GM20431 (cell line): ENCODE data around the gene SYNJ1.
"Not testable (repeated sequence)": the region's sequence is repeated elsewhere in the genome, so short reads cannot be mapped to it uniquely, and the experiment has no call there.

Source experiments
- in situ Hi-C: fragments of 300-500 bp; cut with MseI, MboI; formaldehyde crosslinking; loops from one replicate; pipeline ENCODE4 v1.15.0; 2020; ENCODE audit warnings: low sequenced_read_pairs; ENCODE audit not compliant: unreplicated experiment

Gene SYNJ1

DNA sequence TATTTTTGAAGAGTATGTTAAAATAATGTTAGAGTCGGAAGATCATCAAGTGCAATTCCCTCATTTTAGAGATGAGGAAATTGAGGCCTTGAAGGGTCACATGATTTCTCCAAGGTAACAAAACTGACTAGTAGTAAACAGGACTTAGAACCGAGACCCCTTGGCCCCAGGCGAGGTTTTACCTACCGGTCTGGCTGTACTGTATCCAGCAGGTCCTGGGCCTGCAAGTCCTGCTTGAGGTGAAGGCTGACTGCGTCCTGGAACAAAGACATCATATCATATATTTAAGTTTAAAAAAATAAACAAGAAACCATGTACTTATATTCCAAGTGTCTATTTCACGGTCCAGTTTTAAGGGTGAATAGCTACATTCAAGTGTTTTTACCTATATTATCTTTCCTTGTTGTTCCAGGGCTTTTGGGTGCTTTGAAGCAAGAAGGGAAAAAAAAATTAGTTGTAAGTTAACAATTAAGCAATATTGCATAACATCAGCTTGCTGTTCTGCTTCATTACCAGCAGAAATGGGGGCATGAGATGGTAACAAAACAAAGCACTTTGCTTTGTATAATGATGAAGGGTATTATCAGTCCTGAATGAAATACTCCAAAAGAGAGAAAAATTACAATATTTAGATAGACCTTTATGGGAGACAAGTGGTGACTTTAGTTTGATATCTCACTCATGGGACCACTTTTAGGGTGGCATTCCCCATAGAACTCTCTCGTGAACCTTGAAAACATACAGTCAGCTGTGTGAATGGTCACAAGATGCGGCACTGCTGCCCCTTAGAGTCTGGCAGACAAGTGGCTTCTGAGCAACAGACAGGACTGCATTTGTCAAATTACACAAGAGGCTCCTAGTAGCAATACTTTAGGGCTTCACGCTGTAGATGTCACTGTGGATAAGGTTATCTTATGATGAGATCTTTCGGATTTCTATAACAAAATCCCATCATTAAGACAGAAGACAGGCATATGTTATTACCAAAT, 85.8 kb downstream of the SYNJ1 start:
- in situ Hi-C loops: no loop called here

DNA sequence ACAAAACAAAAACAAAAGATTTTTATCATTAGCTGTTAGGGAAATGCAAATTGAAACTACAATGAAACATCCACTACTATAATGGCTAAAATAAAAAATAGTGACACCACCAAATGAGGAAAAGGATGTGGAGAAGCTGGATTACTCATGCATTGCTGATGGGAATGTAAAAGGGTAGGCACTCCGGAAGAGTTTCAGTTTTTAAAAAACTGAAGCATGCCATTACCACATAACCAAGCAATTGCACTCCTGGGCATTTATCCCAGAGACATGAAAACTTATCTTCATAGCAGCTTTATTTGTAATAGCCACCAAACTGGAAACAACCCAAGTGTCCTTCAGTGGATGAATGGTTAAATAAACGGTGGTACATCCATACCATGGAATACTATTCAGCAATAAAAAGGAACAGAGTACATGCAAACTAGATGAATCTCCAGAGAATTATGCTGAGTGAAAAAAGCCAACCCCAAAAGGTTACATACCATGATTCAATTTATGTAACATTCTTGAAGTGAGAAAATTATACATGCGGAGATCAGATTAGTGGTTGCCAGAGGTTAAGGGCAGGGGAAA, 101.1 kb downstream of the SYNJ1 start:
- in situ Hi-C loops: no loop called here

DNA sequence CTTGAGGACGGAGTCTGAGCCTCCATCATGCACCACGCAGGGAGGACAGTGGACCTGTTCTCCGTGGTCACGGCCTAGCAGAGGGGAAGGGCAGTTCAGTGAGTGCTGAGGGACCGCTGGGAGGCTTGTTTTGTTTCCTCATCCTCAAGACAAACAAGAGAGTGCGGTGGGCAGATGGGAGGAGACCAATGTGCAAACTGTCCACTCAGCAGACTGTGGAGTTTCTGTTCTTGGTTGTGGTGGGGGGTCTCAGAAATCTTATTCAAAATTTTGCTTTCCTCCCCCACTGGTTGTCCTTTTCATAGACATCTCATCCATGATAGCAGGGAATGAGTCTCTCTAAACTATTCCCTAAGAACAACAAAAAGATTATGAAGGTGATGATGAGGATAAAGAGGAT, 109.6 kb downstream of the SYNJ1 start:
- in situ Hi-C loops: not testable (repeated sequence)

DNA sequence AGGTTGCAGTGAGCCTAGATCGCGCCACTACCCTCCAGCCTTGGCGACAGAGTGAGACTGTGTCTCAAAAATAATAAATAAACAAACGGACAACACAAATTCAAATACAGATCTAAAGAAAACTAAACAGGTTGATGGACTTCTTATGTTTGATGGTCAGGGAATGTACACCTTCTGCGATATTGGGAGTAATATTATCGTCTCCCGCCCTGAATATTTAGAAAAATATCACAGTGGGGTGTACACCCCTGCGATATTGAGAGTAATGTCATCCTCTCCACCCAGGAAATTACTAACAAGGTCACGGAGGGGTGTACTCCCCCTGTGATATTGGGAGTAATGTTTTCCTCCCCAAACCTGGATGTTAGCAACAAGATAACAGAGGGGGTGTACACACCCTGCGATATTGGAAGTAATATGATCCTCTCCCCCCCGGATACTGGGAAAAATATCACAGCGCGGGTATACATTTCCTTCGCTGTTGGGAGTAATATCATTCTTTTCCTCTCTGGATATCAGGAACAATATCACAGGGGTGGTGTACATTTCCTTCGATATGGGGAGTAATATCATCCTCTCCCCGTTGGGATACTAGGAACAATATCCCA, 114.3 kb downstream of the SYNJ1 start:
- in situ Hi-C loops: no loop called here

DNA sequence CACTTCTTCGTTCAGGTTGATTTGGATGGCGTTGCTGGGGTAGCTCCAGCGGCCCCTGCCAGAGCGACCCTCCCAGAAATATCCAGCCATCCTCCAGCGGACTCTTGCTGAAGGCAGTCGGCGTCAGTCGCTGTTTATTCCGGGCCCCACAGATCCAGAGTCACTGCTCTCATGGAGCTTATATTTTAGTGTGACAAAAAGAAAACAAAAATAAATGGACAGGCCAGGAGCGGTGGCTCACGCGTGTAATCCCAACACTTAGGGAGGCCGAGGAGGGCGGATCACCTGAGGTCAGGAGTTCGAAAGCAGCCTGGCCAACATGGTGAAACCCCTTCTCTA, 114.8 kb downstream of the SYNJ1 start:
- in situ Hi-C loops: no loop called here

DNA sequence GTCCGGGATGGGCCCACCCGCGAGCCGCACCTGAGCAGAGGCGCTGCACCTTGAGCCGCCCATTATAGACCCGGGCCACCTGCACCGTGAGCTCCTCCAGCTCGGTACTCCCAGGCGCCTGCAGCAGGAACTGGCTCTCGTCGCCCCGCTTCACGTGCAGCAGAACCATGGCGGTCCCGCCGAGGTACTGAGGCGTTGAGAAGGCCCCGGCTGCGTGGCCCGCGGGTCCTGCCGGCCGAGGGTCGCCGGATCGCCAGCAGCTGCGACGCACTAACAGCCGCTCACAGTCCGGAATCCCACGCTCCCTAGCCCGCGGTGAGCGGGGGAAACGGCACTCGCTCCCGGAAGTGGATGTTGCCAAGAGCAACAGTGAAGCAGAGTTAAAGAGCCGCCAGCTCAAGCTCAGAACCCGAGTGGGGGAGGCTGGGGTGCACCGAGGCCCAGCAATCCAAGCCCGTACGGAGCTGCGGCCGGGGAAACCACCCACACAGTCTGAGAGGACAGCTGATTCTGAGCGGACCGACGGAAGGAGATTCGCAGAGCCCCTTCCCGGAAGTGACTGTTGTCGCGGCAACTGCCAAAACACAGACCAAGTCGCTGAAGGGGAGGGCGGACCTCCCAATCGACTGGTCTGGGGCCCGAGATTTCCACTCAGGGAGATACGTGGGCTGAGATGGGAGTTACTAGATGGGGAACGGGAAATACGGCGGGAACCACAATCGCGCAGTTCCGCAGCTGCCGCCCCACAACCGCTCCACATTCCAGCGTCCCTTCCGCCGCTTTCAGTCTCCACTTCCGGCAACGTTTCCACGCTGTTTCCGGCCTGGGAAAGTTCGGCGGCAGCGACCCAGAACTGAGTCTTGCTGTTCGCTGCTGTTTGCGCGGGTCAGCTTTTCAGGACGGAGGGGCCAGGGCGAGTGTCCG, 115.5 kb downstream of the SYNJ1 start, which contains the start of gene CFAP298:
TSS of gene CFAP298 (minus strand) at position 303 of the 924 bp plus-strand sequence. CDS start at position 169, 134 bp downstream.
- in situ Hi-C loops: no loop called here

DNA sequence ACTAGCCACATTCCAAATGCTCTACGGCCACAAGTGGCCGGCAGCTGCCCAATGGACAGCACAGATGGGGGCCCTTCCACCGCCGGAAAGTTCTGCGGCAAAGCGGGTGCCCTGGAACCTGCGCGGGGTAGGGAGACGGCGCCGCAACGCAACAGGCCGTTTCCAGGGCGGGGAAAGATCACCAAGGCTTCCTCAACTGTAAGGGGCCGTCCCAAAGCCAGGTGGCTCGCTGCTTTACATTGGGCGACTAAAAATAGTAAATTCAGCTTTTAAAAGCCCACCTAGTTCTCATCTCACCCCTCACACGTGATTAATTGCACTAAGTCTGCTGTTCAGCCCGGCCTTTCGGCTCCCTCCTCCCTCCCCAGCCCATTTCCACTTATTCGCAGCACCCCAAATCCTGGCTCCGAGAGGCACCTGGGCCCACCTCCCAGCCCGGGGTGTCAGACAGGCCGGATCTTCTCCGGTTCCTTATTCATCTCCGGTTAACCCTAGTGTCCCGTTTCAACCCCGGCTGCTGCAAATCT, 116.3 kb downstream of the SYNJ1 start:
- in situ Hi-C loops: no loop called here

DNA sequence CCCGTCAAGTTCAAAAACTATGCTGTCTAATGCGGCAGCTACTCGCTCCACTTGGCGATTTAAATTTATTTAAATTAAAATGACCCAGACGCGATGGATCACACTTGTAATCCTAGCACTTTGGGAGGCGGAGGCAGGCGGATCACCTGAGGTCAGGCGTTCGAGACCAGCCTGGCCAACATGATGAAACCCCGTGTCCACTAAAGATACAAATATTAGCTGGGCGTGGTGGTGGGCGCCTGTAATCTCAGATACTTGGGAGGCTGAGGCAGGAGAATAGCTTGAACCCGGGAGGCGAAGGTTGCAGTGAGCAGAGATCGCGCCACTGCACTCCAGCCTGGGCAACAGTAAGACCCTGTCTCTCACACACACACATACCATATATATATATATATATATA, 116.9 kb downstream of the SYNJ1 start:
- in situ Hi-C loops: not testable (repeated sequence)

DNA sequence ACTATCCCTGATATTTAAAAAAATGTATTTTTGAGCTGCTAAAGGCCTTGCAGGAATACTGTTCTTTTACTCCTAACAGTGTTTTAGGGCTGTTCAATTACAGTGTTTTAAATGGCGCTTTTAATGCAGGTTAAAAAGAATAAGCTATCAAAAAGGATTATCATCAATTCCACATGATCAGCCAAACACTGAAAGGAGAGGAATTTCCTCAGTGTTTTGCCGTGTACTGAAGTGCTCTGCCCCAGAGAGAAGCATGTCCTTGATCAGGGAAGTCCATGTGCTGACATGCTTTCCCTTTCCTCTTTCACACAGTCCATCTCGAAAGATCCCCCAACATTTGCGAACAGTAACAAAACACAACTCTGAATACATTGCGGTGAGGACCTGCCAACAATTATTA, 119.0 kb downstream of the SYNJ1 start:
- in situ Hi-C loops: no loop called here

DNA sequence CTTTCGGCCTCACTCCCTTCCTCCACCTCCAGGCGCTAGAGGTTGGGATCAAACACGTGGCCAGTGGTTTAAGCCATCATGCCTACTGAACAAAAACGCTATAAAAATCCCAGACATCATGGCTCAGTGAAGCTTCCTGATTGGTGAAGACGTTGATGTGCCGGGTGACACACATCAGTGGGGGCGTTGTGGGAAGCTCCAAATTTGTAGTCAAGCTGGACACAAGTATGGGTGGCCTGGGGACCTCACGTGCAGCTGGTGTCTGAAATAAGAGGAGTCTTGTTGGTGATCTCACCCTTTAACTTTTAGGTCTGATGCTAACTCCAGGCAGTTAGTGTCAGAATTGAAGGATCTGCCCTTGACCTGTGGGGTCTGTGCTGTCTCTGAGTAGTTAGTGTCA, 122.3 kb downstream of the SYNJ1 start:
- in situ Hi-C loops: no loop called here

DNA sequence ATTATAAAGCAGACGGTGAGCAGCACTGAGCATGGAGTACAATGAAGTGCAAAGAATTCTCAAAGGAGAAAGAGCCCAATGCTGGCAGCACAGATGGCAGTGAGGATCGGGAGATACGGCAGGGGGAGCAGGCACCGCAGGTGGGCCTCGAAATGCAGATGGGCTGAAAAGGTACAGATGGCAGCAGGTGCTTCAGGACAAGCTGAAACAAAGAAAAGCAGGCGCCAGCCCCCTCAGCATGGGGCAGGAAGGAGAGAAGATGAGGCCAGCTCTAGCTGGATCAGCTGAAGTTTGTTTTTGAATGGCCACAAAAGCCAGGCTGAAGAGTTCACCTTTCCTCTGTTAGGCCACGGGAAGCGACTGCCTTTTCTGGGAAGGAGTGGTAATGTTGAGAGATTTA, 123.3 kb downstream of the SYNJ1 start:
- in situ Hi-C loops: no loop called here

DNA sequence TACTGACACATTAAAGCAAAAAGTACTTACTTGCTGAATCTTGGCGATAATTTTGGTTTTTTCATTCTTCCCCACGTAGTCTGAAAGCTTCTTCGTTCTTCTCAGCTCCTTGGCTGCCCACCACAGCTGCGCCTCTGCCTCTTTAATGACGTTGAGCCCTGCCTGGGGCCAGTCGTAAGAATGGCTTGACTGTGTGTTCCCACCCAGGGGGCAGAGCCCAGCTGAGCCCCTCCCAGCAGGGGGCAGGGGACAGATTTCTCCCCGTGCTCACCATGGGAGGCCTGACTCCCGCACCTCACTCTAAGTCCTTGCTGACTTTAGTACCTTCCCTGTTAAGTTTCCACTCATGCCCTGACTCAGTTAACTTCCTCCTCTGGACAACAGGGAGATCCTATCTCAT, 124.7 kb downstream of the SYNJ1 start:
- in situ Hi-C loops: no loop called here

DNA sequence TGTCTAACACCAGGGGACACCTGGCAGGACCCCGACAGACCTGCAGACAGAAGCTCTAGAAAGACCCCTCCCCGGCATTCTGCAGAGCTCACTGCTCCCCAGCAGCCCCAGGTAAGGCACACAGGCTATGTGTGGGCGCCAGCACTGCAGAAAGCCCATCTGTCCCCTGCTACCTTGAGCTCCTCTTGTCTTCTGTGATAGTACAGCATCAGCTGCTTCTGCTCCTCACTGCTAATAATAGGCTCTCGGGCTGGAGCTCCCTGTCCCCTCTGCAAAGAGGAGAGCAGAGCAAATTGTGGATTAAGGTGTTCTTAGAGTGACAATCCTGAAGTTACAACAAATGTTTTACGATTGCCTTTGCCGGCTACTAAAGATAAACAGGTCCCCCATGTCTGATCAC, 125.7 kb downstream of the SYNJ1 start:
- in situ Hi-C loops: no loop called here

DNA sequence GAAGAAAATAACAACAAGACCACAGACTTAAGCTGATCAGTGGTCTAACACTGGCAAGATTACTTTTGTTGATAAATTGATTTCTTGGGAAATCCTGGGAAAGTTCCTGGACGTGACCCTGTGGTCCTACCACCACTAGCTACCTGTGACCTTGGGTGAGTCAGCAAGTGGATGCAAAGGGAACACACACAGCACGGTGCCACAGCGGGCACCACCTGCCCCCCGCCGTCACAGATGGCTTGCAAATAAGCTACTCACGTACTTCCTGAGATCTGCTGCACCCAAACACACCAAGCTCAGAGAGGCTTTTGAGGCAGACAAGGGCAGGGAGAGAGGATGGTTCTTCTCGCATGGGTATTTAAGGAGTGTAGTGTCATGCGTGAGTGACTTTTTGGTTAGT, 128.3 kb downstream of the SYNJ1 start:
- in situ Hi-C loops: loop anchor here (25.0 kb wide), 1 partner anchor 187 kb away; the partner anchor contains the start of gene EVA1C

DNA sequence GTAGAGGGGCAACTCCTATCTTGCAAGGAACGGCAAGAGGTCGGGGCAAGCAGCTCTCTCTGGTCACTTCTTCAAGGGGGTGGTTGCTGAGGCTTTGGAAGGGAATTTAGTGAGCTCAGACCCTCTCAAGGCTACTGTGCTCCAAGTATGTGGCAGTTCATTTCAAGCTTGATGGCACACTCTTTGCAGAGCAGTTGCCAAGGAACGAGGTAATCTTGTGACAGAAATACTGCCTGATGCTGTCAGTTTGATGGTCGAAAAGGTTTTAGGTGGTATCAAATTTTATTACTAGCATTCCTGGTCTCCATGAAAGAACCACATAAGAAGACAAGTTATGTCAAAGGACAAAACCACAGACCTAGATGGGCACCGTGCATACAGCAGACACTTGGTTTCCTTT, 128.7 kb downstream of the SYNJ1 start:
- in situ Hi-C loops: loop anchor here (25.0 kb wide), 1 partner anchor 187 kb away; the partner anchor contains the start of gene EVA1C

DNA sequence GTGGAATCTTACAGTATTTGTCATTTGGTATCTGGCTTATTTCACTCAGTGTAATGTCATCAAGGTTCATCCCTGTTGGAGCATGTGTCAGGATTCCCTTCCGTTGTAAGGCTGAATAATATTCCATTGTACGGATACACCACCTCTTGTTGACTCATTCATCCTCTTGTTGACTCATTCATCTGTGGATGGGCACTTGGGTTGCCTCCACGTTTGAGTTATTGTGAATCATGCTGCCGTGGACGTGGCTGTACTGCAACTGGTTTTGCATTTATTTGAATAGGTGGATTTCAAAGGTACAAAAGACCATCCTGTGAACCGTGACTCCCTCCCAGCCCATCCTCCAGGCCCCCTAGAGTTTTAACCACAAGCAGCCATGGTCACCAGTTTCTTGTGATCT, 130.6 kb downstream of the SYNJ1 start:
- in situ Hi-C loops: loop anchor here (25.0 kb wide), 1 partner anchor 185 kb away; the partner anchor contains the start of gene EVA1C

DNA sequence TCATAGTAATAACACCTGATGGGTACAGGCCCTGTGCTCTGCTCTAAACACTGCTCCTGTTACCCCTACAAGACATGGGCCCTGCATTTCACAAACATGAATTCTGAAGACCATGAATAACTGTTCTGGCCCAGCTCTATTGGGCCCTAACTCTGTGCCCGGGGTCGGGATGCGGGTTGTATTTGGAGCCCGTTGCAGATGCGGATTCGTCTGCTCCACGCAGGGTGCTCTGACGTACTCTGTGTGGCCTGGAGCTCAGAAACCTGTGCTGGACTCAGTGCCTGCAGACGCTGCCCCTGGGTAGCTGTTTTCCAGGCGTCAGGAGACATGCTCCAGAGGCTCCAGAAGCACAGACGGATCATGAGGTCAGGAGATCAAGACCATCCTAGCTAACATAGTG, 132.4 kb downstream of the SYNJ1 start:
- in situ Hi-C loops: loop anchor here (25.0 kb wide), 1 partner anchor 183 kb away; the partner anchor contains the start of gene EVA1C

DNA sequence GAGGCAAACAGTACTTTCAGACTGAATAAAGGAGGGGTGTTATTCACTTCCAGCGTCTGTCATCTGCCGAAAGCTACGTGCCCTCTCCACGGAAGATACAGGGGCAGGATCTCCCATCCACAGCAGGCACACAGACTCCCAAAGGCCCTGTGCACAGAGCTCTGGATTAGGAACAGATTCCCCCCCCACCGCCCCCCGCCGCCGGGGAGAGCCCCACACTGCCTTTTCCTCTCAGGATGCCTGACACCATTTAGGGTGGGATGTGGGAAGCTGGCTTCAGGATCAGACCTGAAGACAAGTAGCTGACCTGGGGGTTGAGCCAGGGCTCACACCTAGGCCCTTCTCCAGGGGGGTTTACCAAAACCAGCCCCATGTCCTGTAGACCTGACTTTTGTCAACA, 134.1 kb downstream of the SYNJ1 start:
- in situ Hi-C loops: loop anchor here (25.0 kb wide), 1 partner anchor 181 kb away; the partner anchor contains the start of gene EVA1C

DNA sequence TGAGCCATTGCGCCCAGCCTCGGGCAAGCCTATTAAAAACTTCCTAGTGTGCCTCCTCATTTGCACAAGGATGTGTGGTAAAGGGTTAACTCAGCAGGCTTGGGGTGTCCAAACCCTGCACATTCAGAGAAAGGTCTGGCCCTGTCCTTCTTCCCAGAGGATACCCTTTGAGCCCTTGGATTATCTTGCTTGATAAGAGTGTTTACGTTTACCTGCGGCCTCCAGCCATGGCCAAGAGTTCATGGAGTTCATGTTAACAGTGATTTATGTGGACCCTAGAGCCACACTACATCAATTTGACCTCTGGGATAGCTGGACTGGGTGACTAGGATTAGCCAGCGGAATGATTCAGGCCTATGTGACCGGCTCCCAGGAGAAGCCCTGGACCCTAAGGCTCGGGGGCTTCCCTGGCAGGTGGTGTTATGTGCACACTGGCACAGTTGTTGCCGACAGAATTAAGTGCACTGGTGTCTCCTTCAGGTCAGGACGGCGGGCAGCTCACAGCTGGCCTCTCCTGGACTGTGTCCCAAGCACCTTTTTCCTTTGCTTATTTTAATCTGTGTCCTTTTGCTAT, 134.8 kb downstream of the SYNJ1 start:
- in situ Hi-C loops: loop anchor here (25.0 kb wide), 1 partner anchor 181 kb away; the partner anchor contains the start of gene EVA1C
